Lung microvascular endothelial cell (primary cell): ENCODE data around the gene IQCE. TPM values are rescaled to one million over a fixed set of nuclear protein-coding genes. Genes with fewer than 3 reads are reported as not detected.

Source experiments
- DNase-seq, 2 donors: peaks; one replicate each; pipeline versions ENCODE4 v3.0.0 to v3.0.0-alpha.2; 2010; ENCODE audit warnings: low read depth in 2 of 2
- total RNA-seq: library from RNA; depleted of rRNA; stranded (reverse); fragments of >200 nt; gene quantifications from 2 replicates; pipeline ENCODE4 v1.2.1, GENCODE V29; 2014

Gene IQCE
- total RNA-seq, 1 donor from 2014 or later, result 6.0 TPM

- peak; percentile 72 to 81 for DNase-seq
These were observed 74.2 kb downstream of the IQCE start for GRCh38 chr7:2632733-2633537.

- DNase-seq, result peak; percentile 69 to 76
These were observed 74.9 kb downstream of the IQCE start for GRCh38 chr7:2633538-2634266.

DNA sequence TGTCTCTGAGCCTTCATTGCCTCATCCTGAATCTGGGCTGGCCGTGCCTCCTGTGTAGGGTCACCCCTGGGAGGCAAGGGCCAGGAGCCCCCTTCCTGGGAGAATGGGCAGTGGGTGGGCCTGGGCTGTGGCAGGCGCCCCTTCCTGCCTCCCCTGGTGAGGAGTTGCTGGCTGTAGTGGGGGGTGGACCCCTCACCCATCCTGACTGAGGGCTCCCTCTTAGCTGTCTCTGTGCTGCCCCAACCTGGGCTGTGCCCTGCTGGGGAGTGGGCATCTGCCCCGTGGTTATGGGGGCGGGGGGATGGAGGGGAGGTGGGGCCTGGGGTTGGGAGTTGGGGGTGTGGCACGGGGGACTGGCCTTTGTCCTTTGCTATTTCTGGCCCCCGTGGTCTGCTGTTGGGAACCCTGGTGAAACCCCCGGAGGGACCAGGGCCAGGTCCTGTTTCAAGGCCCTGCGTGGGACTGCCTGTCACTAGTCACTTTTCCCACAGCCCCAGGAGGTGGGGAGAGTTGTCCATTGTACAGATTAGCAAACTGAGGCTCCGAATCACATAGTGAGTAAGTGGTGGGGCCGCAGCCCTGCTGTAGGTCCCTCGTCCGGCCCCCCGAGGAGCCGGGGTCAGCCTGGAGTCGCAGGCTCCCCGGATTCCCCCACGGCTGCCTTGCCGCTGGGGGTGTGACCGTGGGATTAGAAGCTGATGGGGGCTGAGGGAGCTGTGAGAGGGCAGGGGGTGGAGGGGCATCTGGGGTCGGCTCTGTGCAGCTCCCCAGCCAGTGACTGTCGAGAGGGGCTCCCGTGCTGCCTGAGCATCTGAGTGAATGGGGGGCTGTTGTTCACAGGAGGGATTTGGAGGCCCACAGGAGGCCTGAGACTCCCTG is 75.7 kb downstream of the IQCE start:
- no peak for DNase-seq

GRCh38 chr7:2635148-2635668 is 76.4 kb downstream of the IQCE start:
- no peak for DNase-seq

GRCh38 chr7:2635810-2636701 is 77.3 kb downstream of the IQCE start:
- DNase-seq, result peak in 1 of 2 donors; percentile 93

- DNase-seq, result no peak
These were observed 78.3 kb downstream of the IQCE start for GRCh38 chr7:2637066-2637471.

- peak in 1 of 2 donors; percentile 59 for DNase-seq
These were observed 78.9 kb downstream of the IQCE start for GRCh38 chr7:2637505-2638223.

DNA sequence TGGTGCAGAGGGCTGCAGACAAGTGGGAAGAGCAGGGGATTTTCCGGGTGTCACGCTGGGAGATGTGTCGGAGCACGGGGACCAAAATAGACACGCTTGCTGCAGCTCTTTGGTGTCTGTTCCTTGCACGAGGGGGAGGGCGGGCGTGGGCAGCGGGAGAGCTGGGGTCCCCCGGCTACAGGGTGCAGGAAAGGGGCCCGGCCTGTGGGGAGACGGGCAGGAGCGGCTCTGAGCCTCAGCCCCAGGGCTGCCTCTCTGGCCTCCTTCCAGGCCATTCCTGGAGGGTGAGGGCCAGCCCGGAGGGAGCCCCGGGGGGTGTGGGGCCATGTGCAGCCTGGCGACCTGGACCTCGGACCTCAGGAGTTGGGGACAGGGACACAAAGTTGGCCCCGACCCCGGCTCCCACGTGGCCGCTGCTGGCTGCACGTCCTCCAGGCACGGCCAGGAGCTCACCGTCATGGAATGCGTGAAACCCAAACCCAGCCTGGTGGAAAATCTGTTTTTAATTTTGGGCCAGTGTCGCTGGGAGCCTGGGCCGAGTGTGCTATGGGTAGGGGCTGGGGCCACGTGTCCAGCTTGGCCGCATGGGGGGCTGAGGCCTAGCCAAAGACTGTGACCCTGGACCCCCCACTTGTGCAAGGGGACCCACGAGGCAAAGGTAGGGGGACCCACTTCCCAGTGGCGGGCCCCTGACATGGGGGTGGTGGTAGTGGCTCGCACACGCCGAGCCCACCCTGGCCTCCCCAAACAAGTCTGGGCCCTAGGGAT is 79.6 kb downstream of the IQCE start:
- peak in 1 of 2 donors; percentile 40 for DNase-seq

DNA sequence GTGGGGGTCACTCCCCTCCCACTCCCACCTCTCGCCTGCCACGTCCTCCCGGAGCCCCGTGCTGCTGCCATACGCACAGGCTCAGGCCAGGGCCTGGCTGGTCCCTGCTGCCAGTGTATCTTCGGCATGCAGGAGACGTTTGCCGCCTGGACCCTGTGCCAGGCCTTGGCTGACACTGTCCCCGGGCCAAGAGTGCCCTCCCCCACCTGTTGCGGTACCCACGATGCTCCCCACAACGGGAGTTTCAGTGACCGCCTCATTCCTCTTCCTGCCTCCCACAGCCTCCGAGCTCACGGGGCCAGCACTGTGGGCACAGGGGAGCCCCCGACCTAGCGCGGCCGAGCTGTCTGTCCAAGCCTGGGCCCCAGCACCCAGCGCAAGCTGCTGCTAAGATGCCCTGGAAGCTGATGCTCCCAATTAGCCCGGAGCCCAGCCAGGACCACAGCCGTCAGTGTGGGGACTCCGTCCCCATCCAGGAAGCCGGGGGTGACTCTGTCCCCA is 80.5 kb downstream of the IQCE start:
- no peak for DNase-seq

GRCh38 chr7:2639695-2640481 is 81.1 kb downstream of the IQCE start:
- no peak for DNase-seq

DNA sequence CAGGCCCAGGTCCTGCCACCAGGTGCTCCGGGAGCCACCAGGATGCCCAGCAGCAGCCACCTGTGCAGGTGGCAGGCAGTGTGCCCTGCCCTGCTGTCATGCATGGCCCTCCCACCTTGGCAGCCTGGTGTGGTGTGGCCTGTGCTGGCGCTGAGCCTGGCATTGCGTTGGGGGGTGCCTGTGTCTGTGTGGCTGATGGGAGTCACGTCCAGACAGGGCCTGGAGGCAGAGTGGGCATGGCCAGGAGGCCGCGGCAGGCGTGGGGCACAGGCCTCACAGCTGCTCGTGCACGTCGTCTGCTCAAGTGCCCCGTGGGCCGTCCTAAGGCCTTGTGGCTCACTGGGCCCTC is 81.7 kb downstream of the IQCE start:
- DNase-seq, result peak in 1 of 2 donors; percentile 26

- no peak for DNase-seq
These were observed 82.1 kb downstream of the IQCE start for GRCh38 chr7:2640846-2641316.

- peak; percentile 98 to 100 for DNase-seq
These were observed 82.9 kb downstream of the IQCE start for GRCh38 chr7:2641406-2642393.

DNA sequence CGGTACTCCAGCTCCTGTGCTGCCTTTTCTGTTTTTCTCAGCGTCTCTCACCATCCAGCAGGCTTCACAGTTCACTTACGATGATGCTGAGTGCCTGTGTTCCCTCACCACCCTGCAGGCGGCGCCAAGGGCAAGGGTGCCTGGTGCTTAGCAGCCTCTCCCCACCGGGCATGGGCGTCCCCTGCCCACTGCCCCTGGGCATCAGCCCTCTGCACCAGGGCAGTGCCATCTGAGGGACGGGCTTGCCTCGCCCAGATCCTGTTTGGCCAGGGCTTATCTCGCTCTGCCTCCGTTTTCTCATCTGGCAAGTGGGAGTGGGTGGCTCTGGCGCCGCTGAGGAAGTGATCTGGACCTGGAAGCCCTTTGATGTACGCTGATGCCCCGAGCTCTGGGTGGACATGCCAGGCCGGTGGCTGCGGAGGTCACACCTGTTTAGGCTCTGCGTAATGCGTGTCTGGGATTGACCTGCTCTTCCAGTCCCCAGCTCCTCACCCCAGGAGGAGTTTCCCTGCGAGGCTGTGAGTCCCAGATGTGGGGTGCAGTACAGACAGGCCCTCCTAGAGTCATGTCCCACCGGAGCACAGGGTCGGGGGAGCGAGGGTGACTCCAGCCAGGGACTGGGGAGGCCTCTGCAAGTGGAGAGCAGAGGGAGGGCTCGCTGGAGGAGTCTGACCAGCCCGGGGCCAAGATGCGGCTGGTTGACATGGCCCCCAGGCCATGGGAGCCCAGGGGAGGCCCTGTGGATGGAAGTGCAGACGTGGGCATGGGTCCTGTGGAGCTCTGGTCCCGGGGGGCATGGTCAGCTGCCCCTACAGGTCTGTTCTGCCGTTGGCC is 84.8 kb downstream of the IQCE start:
- DNase-seq, result peak; percentile 62 to 68

GRCh38 chr7:2644220-2644561 is 85.4 kb downstream of the IQCE start:
- no peak for DNase-seq
